Stimulated activated CD8-positive, alpha-beta memory T cell treated with anti-CD3 and anti-CD28 coated beads, Interleukin-12 subunit alpha, Interleukin-12 subunit beta, amount 100 ng/mL, for 24 hours (primary cell): ENCODE measurements around the gene MYLK.
"Not testable (repeated sequence)": the region's sequence is repeated elsewhere in the genome, so short reads cannot be mapped to it uniquely, and the experiment has no call there.

Source experiments
- DNase-seq: peaks from one replicate; pipeline ENCODE4 v3.0.0-alpha.2; 2020; ENCODE audit errors: extremely low read depth

MYLK gene, protein sequence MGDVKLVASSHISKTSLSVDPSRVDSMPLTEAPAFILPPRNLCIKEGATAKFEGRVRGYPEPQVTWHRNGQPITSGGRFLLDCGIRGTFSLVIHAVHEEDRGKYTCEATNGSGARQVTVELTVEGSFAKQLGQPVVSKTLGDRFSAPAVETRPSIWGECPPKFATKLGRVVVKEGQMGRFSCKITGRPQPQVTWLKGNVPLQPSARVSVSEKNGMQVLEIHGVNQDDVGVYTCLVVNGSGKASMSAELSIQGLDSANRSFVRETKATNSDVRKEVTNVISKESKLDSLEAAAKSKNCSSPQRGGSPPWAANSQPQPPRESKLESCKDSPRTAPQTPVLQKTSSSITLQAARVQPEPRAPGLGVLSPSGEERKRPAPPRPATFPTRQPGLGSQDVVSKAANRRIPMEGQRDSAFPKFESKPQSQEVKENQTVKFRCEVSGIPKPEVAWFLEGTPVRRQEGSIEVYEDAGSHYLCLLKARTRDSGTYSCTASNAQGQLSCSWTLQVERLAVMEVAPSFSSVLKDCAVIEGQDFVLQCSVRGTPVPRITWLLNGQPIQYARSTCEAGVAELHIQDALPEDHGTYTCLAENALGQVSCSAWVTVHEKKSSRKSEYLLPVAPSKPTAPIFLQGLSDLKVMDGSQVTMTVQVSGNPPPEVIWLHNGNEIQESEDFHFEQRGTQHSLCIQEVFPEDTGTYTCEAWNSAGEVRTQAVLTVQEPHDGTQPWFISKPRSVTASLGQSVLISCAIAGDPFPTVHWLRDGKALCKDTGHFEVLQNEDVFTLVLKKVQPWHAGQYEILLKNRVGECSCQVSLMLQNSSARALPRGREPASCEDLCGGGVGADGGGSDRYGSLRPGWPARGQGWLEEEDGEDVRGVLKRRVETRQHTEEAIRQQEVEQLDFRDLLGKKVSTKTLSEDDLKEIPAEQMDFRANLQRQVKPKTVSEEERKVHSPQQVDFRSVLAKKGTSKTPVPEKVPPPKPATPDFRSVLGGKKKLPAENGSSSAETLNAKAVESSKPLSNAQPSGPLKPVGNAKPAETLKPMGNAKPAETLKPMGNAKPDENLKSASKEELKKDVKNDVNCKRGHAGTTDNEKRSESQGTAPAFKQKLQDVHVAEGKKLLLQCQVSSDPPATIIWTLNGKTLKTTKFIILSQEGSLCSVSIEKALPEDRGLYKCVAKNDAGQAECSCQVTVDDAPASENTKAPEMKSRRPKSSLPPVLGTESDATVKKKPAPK (N-terminal part only)

GRCh38 chr3:123884203-123884831 is at the start of gene MYLK:
TSS of gene MYLK (minus strand) at chr3:123884332. CDS start at chr3:123793841, 90,491 bp downstream.
- no peak for DNase-seq

- DNase-seq = no peak
Observed at GRCh38 chr3:123930445-123930844, 46.3 kb upstream of the MYLK start.

DNA sequence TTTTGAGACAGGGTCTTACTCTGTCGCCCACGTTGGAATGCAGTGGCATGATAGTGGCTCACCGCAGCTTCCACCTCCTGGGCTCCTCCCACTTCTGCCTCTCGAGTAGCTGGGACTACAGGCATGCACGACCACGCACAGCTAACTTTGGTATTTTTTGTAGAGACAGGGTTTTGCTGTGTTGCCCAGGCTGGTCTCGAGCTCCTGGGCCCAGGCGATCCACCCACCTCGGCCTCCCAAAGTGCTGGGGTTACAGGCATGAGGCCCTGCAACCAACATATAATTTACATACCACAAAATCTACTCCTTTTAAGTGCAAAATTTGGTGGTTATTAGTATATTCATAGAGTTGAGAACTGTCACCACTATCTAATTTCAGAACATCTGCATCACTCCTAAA is 45.2 kb upstream of the MYLK start:
- no peak for DNase-seq

DNA sequence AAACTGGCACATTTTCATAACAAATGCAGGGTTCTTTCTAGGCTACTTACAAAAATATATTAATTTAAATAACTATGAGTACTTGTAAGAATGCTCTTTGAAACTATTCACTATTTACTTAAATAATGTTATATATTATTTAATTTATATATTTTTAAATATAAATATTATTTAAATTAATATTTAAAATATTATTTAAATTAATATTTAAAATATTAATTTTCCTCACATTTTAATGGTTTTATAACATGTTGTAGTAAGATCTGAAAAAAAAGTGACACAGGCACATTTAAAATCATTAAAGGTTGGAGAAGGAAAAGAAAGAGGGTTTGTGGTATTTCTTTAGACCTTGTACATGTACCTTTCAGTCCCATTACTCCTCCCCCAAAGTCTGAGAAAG is 42.3 kb upstream of the MYLK start:
- no peak for DNase-seq

- no peak for DNase-seq
Observed at GRCh38 chr3:123920868-123921267, 36.7 kb upstream of the MYLK start.

DNA sequence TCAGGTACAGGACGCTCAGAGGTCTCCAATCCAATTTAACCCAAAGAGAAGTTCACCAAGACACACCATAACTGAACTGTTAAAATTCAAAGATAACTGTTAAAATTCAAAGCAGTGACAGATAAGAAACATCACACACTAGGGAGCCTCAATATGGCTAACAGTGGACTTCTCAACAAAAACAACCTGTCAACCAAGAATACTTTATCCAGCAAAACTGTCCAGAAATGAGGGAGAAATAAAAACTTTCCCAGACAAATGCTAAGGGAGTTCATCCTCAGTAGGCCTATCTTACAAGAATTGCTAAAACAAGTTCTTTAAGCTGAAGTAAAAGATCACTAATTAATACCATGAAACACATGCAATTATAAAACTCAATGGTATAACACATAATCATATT is 36.3 kb upstream of the MYLK start:
- DNase-seq = no peak

GRCh38 chr3:123919353-123919752 is 35.2 kb upstream of the MYLK start:
- no peak for DNase-seq

GRCh38 chr3:123914829-123915228 is 30.7 kb upstream of the MYLK start:
- no peak for DNase-seq

DNA sequence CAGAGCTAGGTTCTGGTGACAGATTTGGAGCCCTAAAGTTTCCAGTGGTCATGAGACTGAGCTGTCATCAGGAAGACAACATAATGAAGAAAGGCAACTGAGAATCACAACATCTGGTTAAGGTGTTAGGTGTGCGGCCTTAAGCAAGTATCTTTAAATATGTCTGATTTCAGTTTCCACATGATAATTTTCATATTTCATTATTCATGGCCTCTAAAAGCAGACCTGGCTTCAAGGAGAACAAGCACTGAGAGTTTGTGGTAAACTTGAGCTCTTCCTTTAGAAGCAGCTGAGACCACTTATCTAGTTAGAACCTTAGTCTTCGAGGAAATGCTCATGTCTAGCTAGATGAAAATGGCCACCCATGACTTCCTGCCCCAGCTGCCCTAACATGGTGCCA is 25.7 kb upstream of the MYLK start:
- no peak for DNase-seq

DNA sequence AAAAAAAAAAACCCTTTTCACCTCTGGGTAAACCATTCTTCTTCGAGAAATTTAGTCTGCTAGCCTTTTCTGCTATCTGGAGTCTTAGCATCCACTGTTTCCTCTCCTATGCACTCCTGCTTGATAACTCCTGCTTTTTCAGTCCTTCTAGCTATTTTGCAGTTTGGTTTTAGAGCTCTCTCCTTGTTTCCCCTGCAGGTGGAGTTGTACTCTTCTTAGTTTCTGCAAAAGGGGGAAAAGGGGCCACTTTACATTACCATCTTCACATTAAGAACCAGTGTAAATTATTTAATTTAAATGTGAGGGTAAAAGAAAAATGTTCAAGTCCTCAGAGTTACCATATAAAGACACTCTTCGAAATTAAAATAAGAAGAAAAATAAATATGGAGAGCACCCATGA is 23.6 kb upstream of the MYLK start:
- DNase-seq = no peak

- DNase-seq = no peak
Observed at GRCh38 chr3:123899300-123899865, 15.3 kb upstream of the MYLK start.

- no peak for DNase-seq
Observed at GRCh38 chr3:123893012-123893411, 8.9 kb upstream of the MYLK start.

- DNase-seq = no peak
Observed at GRCh38 chr3:123892195-123892594, 8.1 kb upstream of the MYLK start.

- not testable (repeated sequence) for DNase-seq
Observed at GRCh38 chr3:123890991-123891390, 6.9 kb upstream of the MYLK start.

DNA sequence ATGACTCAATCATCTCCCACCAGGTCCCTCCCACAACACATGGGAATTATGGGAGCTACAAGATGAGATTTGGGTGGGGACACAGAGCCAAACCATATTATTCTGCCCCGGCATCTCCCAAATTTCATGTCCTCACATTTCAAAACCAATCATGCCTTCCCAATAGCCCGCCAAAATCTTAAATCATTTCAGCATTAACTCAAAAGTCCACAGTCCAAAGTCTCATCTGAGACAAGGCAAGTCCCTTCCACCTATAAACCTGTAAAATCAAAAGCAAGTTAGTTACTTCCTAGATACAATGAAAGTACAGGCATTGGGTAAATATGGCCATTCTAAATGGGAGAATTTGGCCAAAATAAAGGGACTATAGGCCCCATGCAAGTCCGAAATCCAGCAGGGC is 6.0 kb upstream of the MYLK start:
- DNase-seq = not testable (repeated sequence)

DNA sequence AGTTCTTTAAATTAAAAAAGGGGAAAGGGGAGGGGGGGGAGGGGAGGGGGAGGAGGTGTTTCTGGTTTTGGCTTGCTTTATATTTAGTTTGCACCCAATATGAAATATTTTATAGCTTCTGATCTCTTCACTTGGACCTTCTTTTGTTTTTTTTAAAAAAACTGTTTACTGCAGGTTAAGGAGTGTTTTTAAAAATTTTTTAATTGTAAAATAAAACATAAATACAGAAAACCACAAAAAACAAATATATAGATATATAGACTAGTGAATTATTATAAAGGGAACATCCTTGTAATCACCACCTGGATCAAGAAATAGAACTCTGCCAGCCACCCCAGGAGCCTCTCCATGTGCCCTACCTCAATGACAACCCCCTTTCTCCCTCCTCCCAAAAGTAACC is 861 bp upstream of the MYLK start:
- DNase-seq = no peak

DNA sequence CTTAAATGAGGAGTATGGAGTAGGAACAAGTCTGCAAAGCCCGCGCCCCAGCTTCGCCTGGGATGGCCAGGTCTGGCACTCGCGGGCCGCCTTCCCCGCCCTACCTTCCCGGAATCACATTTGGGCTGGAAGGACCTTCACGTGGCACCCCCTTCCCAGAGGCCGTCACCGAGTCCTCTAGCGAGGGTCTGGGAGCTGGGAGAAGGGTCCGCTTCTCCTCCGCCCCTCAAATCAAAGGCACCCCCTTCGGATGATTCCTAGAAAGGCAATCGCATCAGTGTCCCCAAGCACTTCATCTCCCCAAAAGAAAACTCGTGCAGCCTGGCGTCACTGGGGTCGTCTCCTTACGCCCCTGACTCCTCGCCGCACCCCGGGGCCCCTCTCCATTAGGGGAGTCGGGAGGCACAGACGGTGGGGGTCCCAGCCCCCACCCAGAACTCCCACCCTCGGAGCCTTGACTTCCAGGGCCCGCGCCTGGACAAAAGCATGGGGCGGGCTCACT is 380 bp downstream of the MYLK start:
- no peak for DNase-seq

- DNase-seq = no peak
Observed at GRCh38 chr3:123883111-123883510, 1.0 kb downstream of the MYLK start.

GRCh38 chr3:123881771-123882170 is 2.4 kb downstream of the MYLK start:
- DNase-seq = no peak

DNA sequence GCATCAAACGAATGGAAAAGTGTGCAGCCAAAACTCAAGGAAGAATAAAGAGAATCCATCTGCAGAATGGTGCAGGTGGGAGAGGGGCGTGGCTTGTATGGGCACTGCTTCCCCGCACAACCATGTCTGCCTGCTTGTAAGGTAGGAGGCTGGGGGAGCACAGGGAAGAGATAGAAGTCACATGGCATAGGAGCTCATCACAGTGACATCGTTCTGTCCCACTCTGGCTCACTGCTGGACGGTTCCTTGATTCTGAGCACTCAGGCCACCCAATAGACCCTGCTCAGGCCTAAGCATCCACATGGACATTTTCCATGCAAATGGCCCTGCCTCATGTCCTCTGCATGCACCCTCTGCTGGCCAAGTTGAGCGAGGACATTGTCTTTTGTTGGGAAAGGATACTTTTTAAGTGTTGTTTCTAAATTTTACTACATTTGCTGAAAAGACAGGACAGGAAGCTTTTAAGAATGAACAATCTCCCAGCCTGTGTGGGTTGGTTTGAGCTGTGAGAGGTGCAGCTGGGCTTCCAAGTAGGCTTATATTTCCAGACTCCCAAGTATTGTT is 3.1 kb downstream of the MYLK start:
- DNase-seq = no peak

DNA sequence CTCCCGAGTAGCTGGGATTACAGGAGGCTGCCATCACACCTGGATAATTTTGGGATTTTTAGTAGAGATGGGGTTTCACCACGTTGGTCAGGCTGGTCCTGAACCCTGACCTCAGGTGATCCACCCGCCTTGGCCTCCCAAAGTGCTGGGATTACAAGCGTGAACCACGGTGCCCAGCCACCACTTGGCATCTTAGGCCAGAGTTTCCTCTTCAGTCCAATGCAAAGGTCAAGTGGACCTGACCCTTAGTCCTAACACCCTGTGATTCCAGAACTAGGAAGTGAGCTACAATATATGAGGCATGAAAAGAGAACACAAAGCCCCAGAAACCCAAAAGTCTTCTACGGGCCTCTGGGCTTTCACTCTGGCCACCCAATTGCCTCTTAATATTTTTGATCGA is 5.3 kb downstream of the MYLK start:
- no peak for DNase-seq
